ENCODE measurements around the gene DIS3L2.

Gene DIS3L2

GRCh38 chr2:231961349-231962166 is at the start of gene DIS3L2:
Gene DIS3L2 (plus strand): TSS chr2:231961713. CDS start chr2:232014928, 53,215 bp downstream.
- DNase-seq (ENCODE audit: low read depth in 2 of 2), result peak; percentile 59 to 69

GRCh38 chr2:231914077-231914690 is 47.3 kb upstream of the DIS3L2 start:
- DNase-seq (ENCODE audit: low read depth in 2 of 2), result no peak

- DNase-seq (ENCODE audit: low read depth in 2 of 2), result no peak
Measured at GRCh38 chr2:231917280-231918066, 44.0 kb upstream of the DIS3L2 start.

GRCh38 chr2:231918501-231919330 is 42.8 kb upstream of the DIS3L2 start:
- DNase-seq (ENCODE audit: low read depth in 2 of 2), result no peak

GRCh38 chr2:231919341-231920035 is 42.0 kb upstream of the DIS3L2 start:
- DNase-seq (ENCODE audit: low read depth in 2 of 2), result no peak

GRCh38 chr2:231920366-231920765 is 41.1 kb upstream of the DIS3L2 start:
- DNase-seq (ENCODE audit: low read depth in 2 of 2), result no peak

- DNase-seq (ENCODE audit: low read depth in 2 of 2), result no peak
Measured at GRCh38 chr2:231920795-231921194, 40.7 kb upstream of the DIS3L2 start.

GRCh38 chr2:231922311-231923009 is 39.1 kb upstream of the DIS3L2 start:
- DNase-seq (ENCODE audit: low read depth in 2 of 2), result no peak

- DNase-seq (ENCODE audit: low read depth in 2 of 2), result no peak
Measured at GRCh38 chr2:231923010-231923344, 38.5 kb upstream of the DIS3L2 start.

GRCh38 chr2:231923951-231924888 is 37.3 kb upstream of the DIS3L2 start:
- no peak for DNase-seq (ENCODE audit: low read depth in 2 of 2)

- DNase-seq (ENCODE audit: low read depth in 2 of 2), result no peak
Measured at GRCh38 chr2:231924889-231925275, 36.6 kb upstream of the DIS3L2 start.

- DNase-seq (ENCODE audit: low read depth in 2 of 2), result peak; percentile 63 to 66
Measured at GRCh38 chr2:231925303-231926179, 36.0 kb upstream of the DIS3L2 start.

GRCh38 chr2:231926180-231926741 is 35.3 kb upstream of the DIS3L2 start, which contains the start of gene NPPC:
Gene NPPC (minus strand): TSS chr2:231926396. CDS start chr2:231926249, 147 bp downstream.
- DNase-seq (ENCODE audit: low read depth in 2 of 2), result peak; percentile 56 to 77

- DNase-seq (ENCODE audit: low read depth in 2 of 2), result peak in 1 of 2 donors; percentile 12
Measured at GRCh38 chr2:231926761-231927565, 34.5 kb upstream of the DIS3L2 start.

GRCh38 chr2:231927566-231927890 is 34.0 kb upstream of the DIS3L2 start:
- no peak for DNase-seq (ENCODE audit: low read depth in 2 of 2)

- no peak for DNase-seq (ENCODE audit: low read depth in 2 of 2)
Measured at GRCh38 chr2:231928481-231928880, 33.0 kb upstream of the DIS3L2 start.
